ENCODE measurements around the gene RPLP1.
A peak's percentile ranks its signal among the peaks of the same experiment; 100 is the strongest.
"Not testable (repeated sequence)": the region's sequence is repeated elsewhere in the genome, so short reads cannot be mapped to it uniquely, and the experiment has no call there.

Gene RPLP1

DNA sequence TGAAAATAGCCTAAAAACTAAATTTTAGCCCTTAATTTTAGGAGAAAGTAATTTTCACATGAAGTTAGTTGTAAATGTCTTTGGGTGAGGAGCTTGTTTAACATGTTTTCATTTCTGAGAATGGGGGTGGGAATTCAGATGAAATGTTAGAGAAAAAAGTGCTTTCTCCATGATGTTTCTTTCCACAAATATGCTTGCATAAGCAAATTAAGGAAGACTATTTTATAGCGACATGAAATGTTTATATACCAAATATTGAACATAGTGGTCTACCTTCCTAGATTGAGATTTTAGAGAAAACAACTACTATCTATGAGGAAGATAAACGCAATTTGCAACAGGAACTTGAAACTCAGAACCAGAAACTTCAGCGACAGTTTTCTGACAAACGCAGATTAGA is 13.0 kb upstream of the RPLP1 start:
- no peak for DNase-seq

DNA sequence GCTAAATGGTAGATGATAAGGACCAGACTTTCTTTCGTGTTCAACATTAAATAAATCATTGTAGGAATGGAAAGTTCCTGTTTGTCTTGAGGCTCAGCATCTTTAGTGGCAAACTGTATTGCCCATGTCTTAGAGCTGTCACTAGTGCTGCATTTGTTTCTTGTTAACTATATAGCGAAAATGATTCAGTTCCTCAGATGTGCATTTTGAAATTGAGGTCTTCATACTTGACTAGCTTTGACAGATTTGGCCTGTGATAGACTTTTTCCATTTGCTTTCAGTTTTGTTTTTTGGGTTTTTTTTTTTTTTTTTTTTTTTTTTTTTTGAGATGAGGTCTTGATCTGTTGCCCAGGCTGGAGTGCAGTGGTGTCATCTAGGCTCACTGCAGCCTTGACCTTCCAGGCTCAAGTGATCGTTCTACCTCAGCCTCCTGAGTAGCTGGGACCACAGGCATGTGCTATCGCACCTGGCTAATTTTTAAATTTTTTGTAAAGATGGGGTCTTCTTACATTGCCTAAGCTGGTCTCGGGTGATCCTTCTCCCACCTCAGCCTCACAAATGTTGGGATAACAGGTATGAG is 9.5 kb upstream of the RPLP1 start:
- no peak for DNase-seq

DNA sequence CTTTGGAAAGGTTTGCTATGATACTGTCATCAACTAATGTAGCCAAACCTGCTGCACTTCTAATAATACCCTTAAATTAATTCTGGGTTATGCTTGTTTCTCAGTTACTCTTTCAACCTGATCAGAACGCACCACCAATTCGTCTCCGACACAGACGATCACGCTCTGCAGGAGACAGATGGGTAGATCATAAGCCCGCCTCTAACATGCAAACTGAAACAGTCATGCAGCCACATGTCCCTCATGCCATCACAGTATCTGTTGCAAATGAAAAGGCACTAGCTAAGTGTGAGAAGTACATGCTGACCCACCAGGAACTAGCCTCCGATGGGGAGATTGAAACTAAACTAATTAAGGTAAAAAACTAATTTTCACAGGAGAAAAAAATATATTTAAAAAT is 7.9 kb upstream of the RPLP1 start:
- no peak for DNase-seq

DNA sequence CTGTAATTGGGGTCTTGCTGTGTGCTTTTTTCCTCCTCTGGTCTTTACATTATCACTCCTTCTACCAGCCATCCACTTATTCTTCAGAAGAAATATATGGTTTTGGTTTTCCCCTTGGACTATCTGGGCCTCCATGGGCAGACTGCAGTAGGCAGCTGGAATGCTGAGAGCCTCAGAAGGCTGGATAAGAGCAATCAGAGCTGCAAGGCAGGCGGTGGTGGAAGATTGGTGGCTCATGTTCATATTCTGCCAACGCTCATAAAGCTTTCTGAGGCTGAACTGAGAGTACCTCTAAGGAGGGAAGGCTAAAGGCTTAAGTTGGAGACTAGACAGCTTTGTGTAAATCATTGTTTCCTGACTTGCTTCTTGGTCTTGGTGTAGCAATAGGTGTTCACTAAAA is 5.7 kb upstream of the RPLP1 start:
- DNase-seq: no peak

DNA sequence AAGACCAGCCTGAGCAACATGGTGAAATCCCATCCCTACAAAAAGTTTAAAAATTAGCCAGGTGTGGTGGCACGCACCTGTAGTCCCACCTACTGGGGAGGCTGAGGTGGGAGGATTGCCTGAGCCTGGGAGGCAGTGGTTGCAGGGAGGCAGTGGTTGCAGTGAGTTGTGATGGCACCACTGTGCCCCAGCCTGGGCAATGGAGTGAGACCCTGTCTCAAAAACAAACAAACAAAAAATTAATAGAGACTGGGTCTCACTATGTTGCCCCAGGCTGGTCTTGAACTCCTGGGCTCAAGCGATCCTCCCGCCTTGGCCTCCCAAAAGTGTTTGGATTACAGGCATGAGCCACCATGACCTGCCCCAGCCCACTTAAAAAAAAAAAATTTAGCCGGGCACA is 2.4 kb upstream of the RPLP1 start:
- not testable (repeated sequence) for DNase-seq

DNA sequence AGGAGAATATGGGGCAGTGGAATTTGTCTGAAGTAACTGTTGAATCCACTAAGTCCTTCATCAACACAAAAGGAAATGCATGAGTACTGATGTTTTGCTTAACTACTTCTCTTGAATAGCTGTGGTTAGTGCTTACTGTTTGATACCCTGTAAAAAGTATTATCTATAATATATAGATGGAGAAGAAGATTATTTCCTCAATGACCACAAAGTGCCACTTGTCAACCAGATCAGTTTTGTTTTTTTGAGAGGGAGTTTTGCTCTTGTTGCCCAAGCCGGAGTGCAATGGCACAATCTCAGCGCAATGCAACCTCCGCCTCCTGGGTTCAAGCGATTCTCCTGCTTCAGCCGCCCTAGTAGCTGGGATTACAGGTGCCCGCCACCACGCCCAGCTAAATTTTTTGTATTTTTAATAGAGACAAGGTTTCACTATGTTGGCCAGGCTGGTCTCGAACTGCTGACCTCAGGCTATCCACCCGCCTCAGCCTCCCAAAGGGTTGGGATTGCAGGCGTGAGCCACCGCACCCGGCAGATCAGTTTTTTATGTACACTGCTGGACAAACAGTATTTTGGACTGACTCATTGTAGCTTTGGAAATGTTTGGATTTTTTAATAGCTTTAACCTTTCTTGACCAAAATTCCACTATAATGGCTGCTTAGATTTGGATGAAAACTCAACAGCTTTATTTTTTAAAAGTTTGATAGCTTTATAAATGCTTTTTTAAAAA is 1.5 kb upstream of the RPLP1 start:
- no peak for DNase-seq

DNA sequence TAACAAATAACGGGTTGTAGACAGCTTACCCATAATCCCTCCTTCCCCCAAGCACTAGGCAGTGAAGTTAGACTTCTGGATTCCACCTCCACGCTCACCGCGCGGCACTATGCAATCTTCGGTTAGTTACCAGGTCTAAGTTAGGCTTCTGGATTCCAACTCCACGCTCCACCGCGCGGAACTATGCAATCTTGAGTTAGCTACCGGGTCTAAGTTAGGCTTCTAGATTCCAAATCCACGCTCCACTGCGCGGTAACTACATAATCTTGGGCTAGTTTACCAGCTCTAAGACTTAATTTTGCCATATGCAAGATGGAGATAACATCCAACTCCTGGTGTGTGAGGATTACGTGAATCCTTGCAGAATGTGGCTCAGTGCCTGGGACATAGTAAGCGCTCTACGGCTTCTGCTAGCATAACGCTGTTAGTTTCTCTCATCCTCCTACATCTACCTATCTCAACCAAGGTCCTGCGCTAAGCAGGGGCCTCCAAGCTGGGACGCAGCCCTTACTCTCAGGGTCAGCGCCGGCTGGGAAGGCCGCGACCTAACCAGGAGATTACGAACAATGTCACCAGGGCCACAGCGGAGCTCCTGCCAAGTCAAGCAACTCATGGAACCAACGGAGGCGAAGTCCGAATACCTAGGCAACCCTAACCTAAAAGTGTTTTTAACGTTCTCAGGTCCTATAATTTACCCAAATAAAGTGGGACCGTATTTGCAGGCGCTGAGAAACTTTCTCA is 497 bp upstream of the RPLP1 start:
- no peak for DNase-seq

DNA sequence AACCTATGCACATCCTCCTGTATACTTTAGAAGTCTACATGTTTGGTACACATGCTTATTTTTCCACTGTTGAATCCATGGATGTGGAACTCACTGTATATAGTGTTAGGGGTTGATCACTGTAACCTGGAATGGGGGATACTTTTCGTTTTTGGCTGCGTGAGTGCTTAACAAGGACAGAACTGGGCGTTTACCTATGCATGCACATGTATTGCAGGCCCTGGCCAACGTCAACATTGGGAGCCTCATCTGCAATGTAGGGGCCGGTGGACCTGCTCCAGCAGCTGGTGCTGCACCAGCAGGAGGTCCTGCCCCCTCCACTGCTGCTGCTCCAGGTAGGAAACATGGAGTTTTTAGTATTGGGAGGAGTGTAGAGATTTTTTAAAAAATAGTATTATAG is 2.3 kb downstream of the RPLP1 start:
- no peak for DNase-seq

DNA sequence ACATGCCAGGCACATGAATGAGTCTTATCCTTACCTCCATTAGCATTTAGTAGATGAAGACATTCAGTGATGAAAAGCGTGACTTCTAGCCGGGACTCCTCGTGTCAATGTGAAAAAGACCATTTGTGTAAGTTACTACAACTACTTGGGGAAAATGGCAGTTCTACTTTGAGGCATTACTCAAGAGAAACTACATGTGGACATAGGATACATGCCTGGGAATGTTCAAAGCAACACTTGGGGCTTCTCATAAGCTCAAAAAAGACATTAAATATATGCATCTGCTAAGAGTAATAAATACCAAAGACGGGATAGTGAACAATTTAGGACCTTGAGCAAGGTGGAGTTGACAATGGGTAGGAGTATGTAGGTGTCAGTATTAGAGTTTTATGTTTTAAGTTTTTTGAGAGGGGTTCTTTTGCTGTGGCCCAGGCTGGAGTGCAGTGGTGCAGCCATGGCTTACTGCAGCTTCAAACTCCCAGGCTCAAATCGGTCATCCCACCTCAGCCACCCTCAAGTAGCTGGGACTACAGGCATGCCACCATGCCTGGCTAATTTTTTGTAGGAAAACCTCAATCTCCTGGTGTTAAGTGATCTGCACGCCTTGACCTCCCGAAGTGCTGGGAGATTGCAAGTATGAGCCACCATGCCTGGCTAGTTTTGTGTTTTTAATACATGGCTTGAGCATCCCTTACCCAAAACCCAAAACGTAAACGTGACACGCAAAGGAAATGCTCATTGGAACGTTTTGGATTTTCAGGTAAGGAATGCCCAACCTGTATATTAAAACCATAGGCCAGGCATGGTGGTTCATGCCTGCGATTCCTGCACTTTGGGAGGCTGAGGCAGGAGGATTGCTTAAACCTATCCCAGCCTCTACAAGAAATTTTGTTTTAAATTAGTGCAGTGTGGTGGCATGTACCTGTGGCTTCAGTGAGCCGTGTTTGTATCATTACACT is 3.9 kb downstream of the RPLP1 start:
- no peak for DNase-seq

DNA sequence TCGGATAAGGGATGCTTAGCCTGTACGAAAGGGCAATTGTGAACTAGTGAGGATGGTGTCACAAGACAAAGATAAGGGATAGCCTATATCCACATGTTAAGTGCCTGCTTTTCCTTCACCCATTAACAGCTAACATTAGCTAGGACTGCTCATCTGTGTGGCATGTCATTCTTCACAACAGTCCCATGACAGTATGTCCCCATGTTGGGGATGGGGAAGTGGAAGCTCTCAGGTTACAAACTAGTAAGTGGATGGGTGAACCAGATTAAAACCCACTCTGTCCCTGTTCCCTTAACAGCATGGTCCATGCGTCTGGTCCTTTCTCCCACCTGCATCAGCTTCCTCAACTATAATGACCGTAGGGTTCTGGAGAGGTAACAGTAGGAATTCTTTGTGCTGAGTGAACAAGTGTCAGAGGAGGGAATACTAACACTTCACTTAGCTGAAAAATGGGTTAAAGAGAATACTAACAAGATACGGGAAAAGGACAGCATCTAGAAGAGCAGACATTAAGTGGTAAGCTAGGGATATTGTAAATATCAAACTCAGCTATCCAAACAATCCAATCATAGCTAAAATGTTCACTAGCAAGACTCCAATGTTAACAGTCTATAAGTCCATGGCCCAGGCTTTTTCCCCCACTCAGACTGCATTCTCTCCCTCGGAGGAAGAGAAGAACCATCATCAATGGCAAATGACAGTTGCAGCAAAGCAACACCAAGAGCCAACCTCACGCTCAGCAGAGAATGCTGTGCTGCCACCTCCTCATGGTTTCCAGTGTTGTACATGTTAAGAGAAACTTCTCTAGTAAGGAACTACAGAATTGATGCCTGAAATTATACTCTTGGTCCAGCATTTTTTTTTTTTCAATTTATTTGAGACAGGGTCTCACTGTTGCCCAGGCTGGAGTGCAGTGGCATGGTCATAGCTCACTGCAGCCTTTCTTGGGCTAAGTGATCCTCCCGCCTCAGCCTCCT is 5.0 kb downstream of the RPLP1 start:
- no peak for DNase-seq

DNA sequence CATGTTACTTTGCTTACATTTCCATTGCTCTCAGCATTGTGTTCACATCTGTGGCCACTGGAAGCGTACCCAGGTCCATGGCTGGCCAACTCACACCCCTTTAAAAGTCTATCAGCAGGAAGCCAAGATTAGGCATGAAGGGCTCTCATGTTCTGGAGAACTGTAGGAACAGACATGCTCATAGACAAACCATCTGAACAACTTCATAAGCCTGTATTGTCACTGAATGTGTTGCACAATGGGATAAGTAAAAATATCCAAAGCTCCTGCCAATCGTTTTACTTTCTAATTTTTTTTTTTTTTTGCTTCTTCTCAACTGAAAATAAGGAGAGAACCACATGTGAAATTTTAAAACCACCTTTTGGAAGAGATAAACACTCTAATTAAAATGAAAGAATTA is 6.4 kb downstream of the RPLP1 start:
- no peak for DNase-seq

DNA sequence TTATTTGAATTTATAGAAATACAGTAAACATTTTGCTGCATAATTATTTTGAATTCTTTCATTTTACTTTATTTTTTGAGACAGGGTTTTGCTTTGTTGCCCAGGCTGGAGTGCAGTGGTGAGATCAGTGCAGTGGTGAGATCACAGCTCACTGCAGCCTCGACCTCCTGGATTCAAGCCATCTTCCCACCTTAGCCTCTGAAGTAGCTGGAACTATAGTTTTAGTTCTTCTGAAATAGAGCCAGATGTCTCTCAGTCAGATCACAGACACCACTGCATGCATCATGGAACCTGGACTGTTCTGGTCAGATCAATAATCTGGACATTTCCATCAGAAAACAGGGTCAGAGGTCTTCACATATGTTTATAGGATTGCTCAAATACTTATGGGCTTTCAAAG is 7.9 kb downstream of the RPLP1 start:
- no peak for DNase-seq

DNA sequence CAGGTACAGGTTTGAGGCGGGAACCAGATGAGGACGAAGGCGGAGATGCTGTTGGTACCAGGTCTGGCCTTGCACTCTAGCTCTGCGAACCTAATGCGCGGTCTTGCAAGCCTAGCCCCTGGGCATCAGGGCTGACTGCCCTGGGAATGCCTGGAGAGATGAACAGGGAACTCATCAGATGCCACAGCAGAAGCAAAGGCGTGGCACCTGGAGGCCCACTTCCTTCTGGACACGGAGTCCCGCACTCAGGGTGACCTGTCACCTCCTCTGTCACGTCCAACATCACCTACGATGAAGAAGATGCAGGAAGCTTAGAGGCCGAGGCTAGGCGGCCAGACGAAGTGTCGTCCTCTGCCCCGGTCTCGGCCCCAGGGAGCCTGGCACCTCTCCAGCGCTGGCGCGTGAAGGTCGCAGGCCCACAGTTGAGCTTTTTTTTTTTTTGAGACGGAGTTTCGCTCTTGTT is 9.4 kb downstream of the RPLP1 start:
- DNase-seq: no peak

DNA sequence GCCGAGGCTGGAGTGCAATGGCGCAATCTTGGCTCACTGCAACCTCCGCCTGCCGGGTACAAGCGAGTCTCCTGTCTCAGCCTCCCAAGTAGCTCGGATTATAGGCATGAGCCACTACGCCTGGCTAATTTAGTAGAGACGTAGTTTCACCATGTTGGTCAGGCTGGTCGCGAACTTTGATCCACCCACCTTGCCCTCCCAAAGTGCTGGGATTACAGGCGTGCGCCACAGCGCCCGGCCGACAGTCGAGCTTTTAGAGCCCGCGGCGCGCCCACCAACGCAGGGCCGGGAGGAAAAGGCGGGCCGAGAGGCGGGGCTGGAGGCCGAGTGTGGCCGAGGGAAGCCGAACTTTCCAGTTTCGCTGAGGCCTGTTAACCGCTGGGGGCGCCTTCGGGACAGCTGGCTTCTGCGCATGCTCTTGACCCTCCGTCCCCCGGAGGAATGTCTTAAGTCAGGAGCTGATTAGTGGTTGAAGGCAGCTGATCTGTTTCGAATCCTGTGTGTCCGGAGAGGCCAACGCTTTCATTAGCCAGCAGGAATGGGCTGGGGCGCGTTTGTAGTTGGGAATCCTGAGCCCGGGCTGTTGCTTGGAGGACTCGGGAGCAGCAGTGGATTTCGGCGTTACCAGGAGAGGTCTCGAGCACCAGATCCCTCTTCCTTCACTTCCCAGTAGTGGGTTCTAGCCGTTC is 10.0 kb downstream of the RPLP1 start:
- peak; percentile 86 for DNase-seq

DNA sequence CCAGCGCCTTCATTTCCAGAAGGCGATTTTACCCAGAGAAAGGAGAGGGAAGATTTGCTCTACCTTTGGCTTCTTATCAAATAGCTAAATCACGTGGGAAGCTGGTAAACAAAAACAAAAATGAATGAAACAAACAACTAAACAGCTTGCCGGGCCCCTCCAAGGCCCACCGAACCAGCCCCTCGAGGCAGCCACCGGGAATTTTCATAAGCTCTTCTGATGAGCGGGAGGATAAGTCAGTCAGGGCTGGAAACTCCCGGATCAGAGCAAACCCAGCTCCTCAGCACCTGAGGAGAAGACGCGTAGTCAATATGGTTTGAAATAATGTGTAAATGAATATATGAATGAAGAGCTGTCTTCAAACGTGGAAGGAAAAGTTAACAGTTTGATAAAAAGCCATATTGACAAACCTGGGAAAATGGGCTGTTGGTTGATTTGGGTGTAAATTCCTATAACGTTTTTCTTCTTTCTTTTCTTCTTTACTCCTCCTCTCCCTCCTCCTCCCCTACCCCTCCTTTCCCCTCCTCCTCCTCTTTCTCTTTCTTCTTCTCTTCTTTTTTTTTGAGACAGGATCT is 10.7 kb downstream of the RPLP1 start:
- no peak for DNase-seq

DNA sequence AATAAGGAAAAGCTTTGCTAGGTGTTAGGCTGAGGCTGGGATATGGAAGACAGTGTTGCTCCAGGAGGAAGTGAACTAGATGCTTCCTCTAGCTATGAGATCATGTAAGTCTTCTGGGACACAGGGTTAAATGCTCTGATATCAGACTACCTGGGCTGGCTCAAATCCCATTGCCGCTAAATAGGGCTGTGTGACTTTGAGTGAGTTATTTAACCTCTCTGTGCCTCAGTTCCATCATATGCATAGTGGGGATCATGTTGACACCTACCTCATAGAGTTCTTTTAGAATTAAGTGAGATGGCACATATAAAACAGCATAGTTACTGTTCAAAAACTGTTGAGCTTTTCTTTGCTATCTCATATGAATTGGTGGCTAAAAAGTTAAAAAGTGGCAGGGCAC is 12.6 kb downstream of the RPLP1 start:
- no peak for DNase-seq

DNA sequence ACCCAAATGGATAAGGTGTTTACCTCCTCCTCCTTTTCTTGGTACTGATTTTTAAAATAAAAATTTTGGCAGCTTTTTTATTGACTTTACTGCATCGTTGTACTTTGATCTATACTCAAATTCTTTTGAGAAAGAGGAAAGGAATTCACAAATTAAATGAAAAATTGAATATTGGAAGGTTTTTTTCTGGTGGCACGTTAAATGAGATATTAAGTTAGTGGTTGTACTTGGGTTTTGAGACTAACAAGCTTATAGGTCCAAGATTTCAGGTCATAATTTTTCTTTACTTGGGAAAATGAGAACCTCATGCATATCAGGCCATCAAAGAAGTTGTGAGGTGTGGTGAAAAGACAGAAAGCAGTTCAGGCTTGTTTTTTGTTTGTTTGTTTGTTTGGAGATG is 14.1 kb downstream of the RPLP1 start:
- DNase-seq: no peak

DNA sequence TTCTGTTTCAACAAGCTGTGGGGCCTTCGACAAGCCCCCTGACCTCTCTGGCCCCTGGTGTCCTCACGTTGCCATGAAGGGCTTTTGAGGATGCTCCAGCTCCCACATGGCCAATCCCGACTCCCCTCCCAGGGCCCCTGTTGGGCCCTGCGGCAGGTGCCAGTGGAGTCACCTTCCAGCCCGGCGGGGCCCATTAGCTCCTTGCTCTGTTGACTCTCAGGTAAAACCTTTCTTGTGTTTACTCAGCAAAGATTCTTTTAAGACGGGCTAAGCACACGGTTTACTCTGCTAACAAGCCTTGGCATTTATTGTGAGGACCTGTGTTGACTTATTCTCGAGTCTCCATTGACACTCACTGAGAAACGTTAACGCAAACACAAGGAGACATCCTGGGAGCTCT is 15.0 kb downstream of the RPLP1 start:
- no peak for DNase-seq

DNA sequence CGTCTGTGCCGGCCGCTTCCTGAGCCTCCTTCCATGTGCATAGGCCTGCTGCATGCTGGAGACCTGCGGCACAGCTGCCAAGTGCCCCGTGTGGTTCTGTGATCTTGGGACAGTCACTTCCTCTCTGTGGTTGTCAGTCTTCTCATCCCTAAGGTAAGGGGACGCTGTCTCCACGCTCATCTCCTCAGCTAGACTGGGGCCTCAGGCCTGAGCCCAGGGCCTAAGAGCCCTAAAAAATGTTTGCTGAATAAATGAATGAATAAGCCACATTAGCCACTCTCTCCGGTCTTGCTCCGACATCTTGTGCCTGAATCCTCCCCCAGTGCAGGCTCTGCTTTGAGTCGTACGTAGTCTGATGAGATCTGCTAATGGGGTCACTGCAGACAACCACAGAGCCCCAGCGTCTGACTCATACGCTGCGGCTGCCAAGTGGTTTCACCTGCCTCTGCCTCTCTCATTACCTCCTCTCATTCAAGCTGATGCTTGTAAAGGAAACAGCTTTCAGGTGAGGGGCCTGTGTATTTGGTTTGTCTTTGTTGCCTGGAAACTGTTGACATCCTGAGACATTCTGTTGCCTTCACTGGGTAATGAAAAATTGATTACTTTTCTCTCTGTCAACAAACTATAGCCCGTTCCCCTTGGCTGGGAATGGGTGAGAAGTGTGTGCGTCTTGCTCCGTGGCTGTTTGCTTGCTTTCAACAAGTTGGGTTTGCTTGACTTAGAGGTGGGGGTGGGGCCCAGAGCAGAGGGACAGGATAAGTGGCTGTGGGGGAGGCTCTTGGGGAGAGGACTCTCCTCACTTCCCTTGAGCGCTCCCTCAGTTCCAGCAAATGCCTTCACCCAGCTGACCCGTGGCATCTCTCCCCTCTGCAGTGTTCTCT is 15.9 kb downstream of the RPLP1 start:
- peak; percentile 96 for DNase-seq

Measured in central memory CD4-positive, alpha-beta T cell (primary cell).